Ectodermal cell (in vitro differentiated cells): ENCODE results near the gene TMX3.

ENCODE experiments used
- H3K27ac ChIP-seq: 2 replicates; pipeline ENCODE4 v1.7.0; 2013; ENCODE audit warnings: mild to moderate bottlenecking, low read depth, low read length; ENCODE audit not compliant: insufficient read depth, poor library complexity, severe bottlenecking
- H3K27me3 ChIP-seq: 2 replicates; pipeline ENCODE4 v1.7.0; 2013; ENCODE audit warnings: mild to moderate bottlenecking, low read length; ENCODE audit not compliant: insufficient read depth, control insufficient read depth, poor library complexity, severe bottlenecking
- H3K36me3 ChIP-seq: one replicate; pipeline ENCODE4 v1.7.0; 2013; ENCODE audit warnings: low read length; ENCODE audit not compliant: control insufficient read depth, insufficient read depth
- H3K4me1 ChIP-seq: one replicate; pipeline ENCODE4 v1.7.0; 2013; ENCODE audit warnings: low read length; ENCODE audit not compliant: control insufficient read depth, insufficient read depth
- H3K4me3 ChIP-seq: 2 replicates; pipeline ENCODE4 v1.7.0; 2013; ENCODE audit warnings: low read depth, low read length, control low read depth; ENCODE audit not compliant: insufficient read depth
- H3K9me3 ChIP-seq: 2 replicates; pipeline ENCODE4 v1.7.0; 2013; ENCODE audit warnings: mild to moderate bottlenecking, low read length, moderate library complexity; ENCODE audit not compliant: control insufficient read depth
- WGBS, 2 experiments: methylation state at CpG; one replicate each; pipeline ENCODE4 v1.1.7; 2013; ENCODE audit warnings: missing lambda C conversion rate in 2 of 2; 5-methylcytosine and 5-hydroxymethylcytosine counted together

TMX3 gene

GRCh38 chr18:68714366-68714711 lies 569 bp downstream of the TMX3 start:
- no peaks in the 10 kb centered on the region for H3K9me3 ChIP-seq
- H3K27ac ChIP-seq = no peak overlapping the region
- peak overlapping the region; percentile 85 for H3K4me3 ChIP-seq
- WGBS, 2 experiments = 1% methylated on average over 14 of the region's 14 CpGs
- no peaks in the 10 kb centered on the region for H3K4me1 ChIP-seq
- no peaks in the 10 kb centered on the region for H3K27me3 ChIP-seq
- peaks cover 23% of the 10 kb centered on the region for H3K36me3 ChIP-seq

DNA sequence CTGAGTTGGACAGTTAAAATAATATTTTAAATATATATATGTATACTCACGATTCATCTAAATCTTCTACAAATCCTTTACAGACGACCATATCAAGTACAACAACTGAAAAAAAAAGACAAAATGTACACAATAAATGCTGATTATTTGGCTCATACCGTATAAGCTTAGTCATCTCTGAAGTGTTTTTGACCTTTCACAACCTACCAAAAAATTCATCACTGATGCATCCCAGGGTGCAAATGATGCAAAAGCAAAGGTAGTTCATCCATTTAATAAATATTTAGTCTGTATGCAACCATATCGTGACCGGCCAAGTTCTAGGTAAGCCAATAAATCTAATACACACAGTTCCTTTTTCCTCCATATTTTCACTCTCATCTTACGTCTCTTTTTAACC lies 1.1 kb downstream of the TMX3 start:
- 49 to 62% methylated on average over 5 to 6 of the region's 6 CpGs for WGBS, 2 experiments
- Histone ChIP-seq H3K27ac (no peak overlapping the region), H3K36me3 (peaks cover 23% of the 10 kb centered on the region)

DNA sequence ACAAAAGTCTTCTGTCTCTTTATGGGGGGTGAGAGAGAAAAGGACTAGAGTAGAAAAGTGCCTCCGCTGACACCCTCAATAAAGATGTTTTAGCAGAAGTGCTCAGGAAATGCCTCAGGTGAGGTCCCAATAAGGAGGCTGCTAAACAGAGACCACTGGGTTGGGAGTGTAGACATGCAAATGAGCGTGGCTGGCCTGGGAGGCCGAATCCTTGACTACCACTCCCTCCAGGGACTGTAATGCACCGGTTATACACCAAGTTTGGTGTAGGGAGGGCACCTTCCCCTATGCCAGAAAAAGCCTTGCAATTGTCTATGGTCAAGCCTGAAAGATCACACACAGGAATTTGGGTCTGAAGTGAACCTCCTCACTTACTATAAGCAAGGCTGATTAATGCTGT lies 1.8 kb downstream of the TMX3 start:
- Histone ChIP-seq H3K27me3 (no peaks in the 10 kb centered on the region), H3K4me1 (no peaks in the 10 kb centered on the region), H3K4me3 (no peak overlapping the region), H3K36me3 (peaks cover 23% of the 10 kb centered on the region), H3K9me3 (no peaks in the 10 kb centered on the region), H3K27ac (no peak overlapping the region)
- 84% methylated on average over 4 of the region's 4 CpGs for WGBS, 2 experiments

More for the DNA sequence above, 1.1 kb downstream of the TMX3 start:
- Histone ChIP-seq H3K4me1 (no peaks in the 10 kb centered on the region), H3K27me3 (no peaks in the 10 kb centered on the region), H3K4me3 (peak overlapping the region; percentile 85), H3K9me3 (no peaks in the 10 kb centered on the region)

GRCh38 chr18:68707646-68708045 lies 7.3 kb downstream of the TMX3 start:
- WGBS, 2 experiments = 83 to 90% methylated on average over 1 to 2 of the region's 2 CpGs
- Histone ChIP-seq H3K4me3 (no peak overlapping the region), H3K27ac (no peak overlapping the region), H3K27me3 (no peaks in the 10 kb centered on the region), H3K36me3 (peaks cover 20% of the 10 kb centered on the region), H3K4me1 (no peaks in the 10 kb centered on the region), H3K9me3 (no peaks in the 10 kb centered on the region)

DNA sequence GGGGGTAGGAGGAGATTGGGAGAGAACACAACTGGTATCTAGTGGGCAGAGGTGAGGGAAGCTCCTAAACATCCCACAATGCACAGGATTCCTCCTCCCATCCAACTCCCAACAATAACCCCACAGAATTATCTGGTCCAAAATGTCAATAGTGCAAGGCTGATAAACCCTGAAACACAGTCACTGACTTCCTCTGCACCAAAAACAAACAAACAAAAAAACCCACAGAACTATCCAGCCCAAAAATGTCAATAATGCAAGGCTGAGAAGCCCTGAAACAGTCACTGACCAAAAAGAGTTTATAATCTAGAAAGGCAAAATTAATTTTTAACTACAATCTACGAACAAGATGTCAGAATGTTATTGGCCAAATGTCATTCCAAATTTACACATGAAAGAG lies 9.8 kb downstream of the TMX3 start:
- Histone ChIP-seq H3K4me3 (no peak overlapping the region), H3K27ac (no peak overlapping the region), H3K27me3 (no peaks in the 10 kb centered on the region), H3K9me3 (no peaks in the 10 kb centered on the region), H3K36me3 (peaks cover 5% of the 10 kb centered on the region), H3K4me1 (no peaks in the 10 kb centered on the region)
- WGBS, 2 experiments = 100% methylated on average over 1 of the region's 1 CpG

GRCh38 chr18:68703326-68703725 lies 11.6 kb downstream of the TMX3 start:
- Histone ChIP-seq H3K36me3 (no peaks in the 10 kb centered on the region), H3K4me3 (no peak overlapping the region), H3K27me3 (no peaks in the 10 kb centered on the region), H3K27ac (no peak overlapping the region), H3K4me1 (no peaks in the 10 kb centered on the region), H3K9me3 (no peaks in the 10 kb centered on the region)
- 94 to 98% methylated on average over 3 of the region's 3 CpGs for WGBS, 2 experiments

DNA sequence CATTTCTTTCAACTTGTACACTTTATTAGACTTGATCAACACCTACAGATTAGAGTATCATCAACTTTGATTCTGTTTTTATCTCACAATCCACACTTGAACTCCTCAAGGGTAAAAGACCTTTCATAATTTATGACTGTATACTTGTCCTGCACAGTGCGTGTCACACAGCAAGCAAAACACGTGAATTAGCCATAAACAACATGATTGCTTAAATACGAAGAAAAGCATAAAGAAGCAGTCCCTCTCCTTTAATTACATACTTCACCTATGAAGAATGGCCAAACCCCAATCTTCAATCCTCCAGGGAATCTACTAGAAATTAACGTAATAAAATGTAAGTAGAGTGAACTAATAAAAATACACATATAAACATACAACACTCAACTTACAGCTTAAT lies 13.6 kb downstream of the TMX3 start:
- peaks cover 4% of the 10 kb centered on the region for H3K36me3 ChIP-seq
- WGBS, 2 experiments = 97% methylated on average over 3 of the region's 4 CpGs
- H3K4me1 ChIP-seq = no peaks in the 10 kb centered on the region
- H3K9me3 ChIP-seq = no peaks in the 10 kb centered on the region
- H3K27ac ChIP-seq = no peak overlapping the region
- no peak overlapping the region for H3K4me3 ChIP-seq
- H3K27me3 ChIP-seq = no peaks in the 10 kb centered on the region

- Histone ChIP-seq H3K4me3 (no peak overlapping the region), H3K4me1 (no peaks in the 10 kb centered on the region), H3K36me3 (peaks cover 15% of the 10 kb centered on the region), H3K27ac (no peak overlapping the region), H3K27me3 (no peaks in the 10 kb centered on the region), H3K9me3 (no peaks in the 10 kb centered on the region)
- 96 to 100% methylated on average over 1 of the region's 1 CpG for WGBS, 2 experiments
Measured at GRCh38 chr18:68699043-68699442, 15.9 kb downstream of the TMX3 start.

- Histone ChIP-seq H3K36me3 (peaks cover 24% of the 10 kb centered on the region), H3K4me3 (no peak overlapping the region), H3K27ac (no peak overlapping the region), H3K9me3 (no peaks in the 10 kb centered on the region), H3K27me3 (no peaks in the 10 kb centered on the region), H3K4me1 (no peaks in the 10 kb centered on the region)
- WGBS, 2 experiments = 60% methylated on average over 1 of the region's 2 CpGs; no CpG with 5 or more reads in 1 of the 2 experiments
Measured at GRCh38 chr18:68696937-68697336, 18.0 kb downstream of the TMX3 start.

DNA sequence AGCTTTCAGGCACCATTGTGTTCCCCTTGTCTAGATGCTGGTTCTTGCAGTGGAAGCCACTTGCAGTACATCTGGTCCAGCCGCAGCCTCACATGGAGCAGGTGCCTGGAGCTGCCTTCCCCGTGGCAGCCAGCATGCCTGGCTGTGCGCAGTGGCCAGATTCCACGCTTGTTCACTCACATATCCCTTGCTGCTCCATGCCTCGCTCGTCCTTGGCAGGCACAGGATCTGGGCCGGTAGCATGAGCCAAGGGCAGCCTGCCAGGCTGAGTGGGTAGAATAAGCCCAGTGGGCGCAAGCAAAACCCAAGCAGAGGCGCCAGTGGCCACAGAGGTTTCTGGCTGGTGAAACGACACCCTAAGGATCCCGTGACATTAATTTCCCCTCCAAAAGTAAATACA lies 20.6 kb downstream of the TMX3 start:
- Histone ChIP-seq H3K36me3 (peaks cover 24% of the 10 kb centered on the region), H3K9me3 (no peaks in the 10 kb centered on the region), H3K4me3 (no peak overlapping the region), H3K27me3 (no peaks in the 10 kb centered on the region), H3K4me1 (no peaks in the 10 kb centered on the region), H3K27ac (no peak overlapping the region)
- 95 to 97% methylated on average over 11 of the region's 11 CpGs for WGBS, 2 experiments

GRCh38 chr18:68693091-68693815 lies 21.7 kb downstream of the TMX3 start:
- Histone ChIP-seq H3K9me3 (no peaks in the 10 kb centered on the region), H3K27me3 (no peaks in the 10 kb centered on the region), H3K4me3 (no peak overlapping the region), H3K36me3 (peaks cover 24% of the 10 kb centered on the region), H3K4me1 (no peaks in the 10 kb centered on the region), H3K27ac (no peak overlapping the region)
- 94 to 96% methylated on average over 26 of the region's 26 CpGs for WGBS, 2 experiments
